WTC11 (cell line): ENCODE data around the gene HIP1. TPM values are rescaled to one million over a fixed set of nuclear protein-coding genes. Genes with fewer than 3 reads are reported as not detected.

Source experiments
- ATAC-seq: fragments of 200-7000 bp; cut with Tn5 transposase; 2 replicates; pipeline ENCODE4 v1.10.0; 2021; ENCODE audit warnings: mild to moderate bottlenecking, moderate library complexity
- CTCF ChIA-PET: fragments of 300-600 bp; sonication (Branson Sonifier 250); formaldehyde crosslinking; loops from one replicate; lab custom pipeline; 2021; ENCODE audit warnings: antibody characterized with exemption; lab: Charles Lee
- POLR2A ChIA-PET: fragments of 350-600 bp; sonication (Branson Sonifier 250); formaldehyde crosslinking; loops from one replicate; lab custom pipeline; 2021; ENCODE audit warnings: antibody characterized with exemption; lab: Charles Lee
- DNase-seq: peaks from one replicate; pipeline ENCODE4 v3.0.0; 2021; ENCODE audit warnings: low spot score
- H3K27ac Mint-ChIP-seq: 2 replicates; pipeline ENCODE4 v1.8.0; 2021; ENCODE audit warnings: mixed read lengths
- H3K27me3 Mint-ChIP-seq: 2 replicates; pipeline ENCODE4 v1.8.0; 2021; ENCODE audit warnings: low read depth, mild to moderate bottlenecking, moderate library complexity, mixed read lengths
- H3K36me3 Mint-ChIP-seq: 2 replicates; pipeline ENCODE4 v1.8.0; 2021; ENCODE audit warnings: mixed read lengths
- H3K4me1 Mint-ChIP-seq: 2 replicates; pipeline ENCODE4 v1.8.0; 2022; ENCODE audit warnings: mixed read lengths
- H3K4me3 Mint-ChIP-seq: 2 replicates; pipeline ENCODE4 v1.8.0; 2021; ENCODE audit warnings: mild to moderate bottlenecking, moderate library complexity, mixed read lengths
- H3K9me3 Mint-ChIP-seq: 2 replicates; pipeline ENCODE4 v1.8.0; 2021; ENCODE audit warnings: mixed read lengths
- CREM ChIP-seq: sonication (generic); formaldehyde crosslinking; IDR thresholded peaks from 2 replicates; pipeline ENCODE4 v1.8.1; 2022; ENCODE audit warnings: mild to moderate bottlenecking, missing genetic modification reagents, moderate library complexity
- ELF4 ChIP-seq: sonication (generic); formaldehyde crosslinking; IDR thresholded peaks from 2 replicates; pipeline ENCODE4 v1.8.1; 2022; ENCODE audit warnings: low read depth, mild to moderate bottlenecking, moderate library complexity, missing genetic modification reagents
- ESRRA ChIP-seq: sonication (generic); formaldehyde crosslinking; IDR thresholded peaks from 2 replicates; pipeline ENCODE4 v1.8.1; 2022; ENCODE audit warnings: mild to moderate bottlenecking, missing genetic modification reagents, borderline replicate concordance
- JUN ChIP-seq: sonication (generic); formaldehyde crosslinking; IDR thresholded peaks from 2 replicates; pipeline ENCODE4 v1.8.0; 2023; ENCODE audit warnings: mild to moderate bottlenecking, missing genetic modification reagents
- MYBL2 ChIP-seq: sonication (generic); formaldehyde crosslinking; IDR thresholded peaks from 2 replicates; pipeline ENCODE4 v1.8.1; 2023; ENCODE audit warnings: mild to moderate bottlenecking, moderate library complexity, missing genetic modification reagents
- NR2C2 ChIP-seq: sonication (generic); formaldehyde crosslinking; IDR thresholded peaks from 2 replicates; pipeline ENCODE4 v1.8.0; 2022; ENCODE audit warnings: mild to moderate bottlenecking, missing genetic modification reagents
- OVOL2 ChIP-seq: fragments of 250-450 bp; sonication (Bioruptor Pico); IDR thresholded peaks from 2 replicates; pipeline ENCODE4 v1.9.0; 2021; ENCODE audit warnings: mild to moderate bottlenecking, borderline replicate concordance
- RELA ChIP-seq: sonication (generic); formaldehyde crosslinking; IDR thresholded peaks from 2 replicates; pipeline ENCODE4 v1.8.1; 2022; ENCODE audit warnings: missing genetic modification reagents, mild to moderate bottlenecking, borderline replicate concordance
- SMAD4 ChIP-seq: sonication (generic); formaldehyde crosslinking; IDR thresholded peaks from 2 replicates; pipeline ENCODE4 v1.8.0; 2022; ENCODE audit warnings: mild to moderate bottlenecking, missing genetic modification reagents
- TEAD1 ChIP-seq: sonication (generic); formaldehyde crosslinking; IDR thresholded peaks from 2 replicates; pipeline ENCODE4 v1.8.0; 2022; ENCODE audit warnings: mild to moderate bottlenecking, missing genetic modification reagents
- ZNF416 ChIP-seq: fragments of 250-450 bp; sonication (Bioruptor Pico); IDR thresholded peaks from 2 replicates; pipeline ENCODE4 v1.9.0; 2021; ENCODE audit warnings: mild to moderate bottlenecking, inconsistent platforms
- total RNA-seq: library from RNA; stranded (reverse); gene quantifications from 3 replicates; pipeline ENCODE4 v1.2.3, GENCODE V29; 2021
- TF ChIP-seq, protein P1 (sequence below): sonication (generic); formaldehyde crosslinking; conservative IDR thresholded peaks from 2 replicates; pipeline ENCODE4 v1.8.1; 2023; ENCODE audit warnings: mild to moderate bottlenecking, low read depth, missing genetic modification reagents, moderate library complexity
- TF ChIP-seq, protein P2 (sequence below): sonication (generic); formaldehyde crosslinking; IDR thresholded peaks from 2 replicates; pipeline ENCODE4 v1.8.1; 2022; ENCODE audit warnings: low read depth, mild to moderate bottlenecking, moderate library complexity, missing genetic modification reagents, borderline replicate concordance
- TF ChIP-seq, protein P3 (sequence below): fragments of 250-450 bp; sonication (Bioruptor Pico); IDR thresholded peaks from 2 replicates; pipeline ENCODE4 v1.9.0; 2021; ENCODE audit warnings: moderate library complexity, mild to moderate bottlenecking, inconsistent platforms, borderline replicate concordance
- TF ChIP-seq, protein P4 (sequence below): fragments of 200-600 bp; IDR thresholded peaks from 2 replicates; pipeline ENCODE4 v1.8.0; 2022; ENCODE audit warnings: antibody characterized with exemption
- TF ChIP-seq, protein P5 (sequence below): fragments of 250-450 bp; sonication (Bioruptor Pico); IDR thresholded peaks from 2 replicates; pipeline ENCODE4 v1.9.0; 2021; ENCODE audit warnings: mild to moderate bottlenecking
- TF ChIP-seq, protein P6 (sequence below): sonication (generic); formaldehyde crosslinking; IDR thresholded peaks from 2 replicates; pipeline ENCODE4 v1.8.0; 2022; ENCODE audit warnings: mild to moderate bottlenecking, missing genetic modification reagents
- TF ChIP-seq, protein P7 (sequence below): fragments of 250-450 bp; sonication (Bioruptor Pico); IDR thresholded peaks from 2 replicates; pipeline ENCODE4 v2.1.2; 2022; ENCODE audit warnings: mild to moderate bottlenecking, moderate library complexity
- TF ChIP-seq, protein P8 (sequence below): sonication (generic); formaldehyde crosslinking; IDR thresholded peaks from 2 replicates; pipeline ENCODE4 v1.8.0; 2023; ENCODE audit warnings: missing genetic modification reagents, mild to moderate bottlenecking, borderline replicate concordance

Gene HIP1
- total RNA-seq, 1 experiment from 2014 or later: 75.8 TPM

DNA sequence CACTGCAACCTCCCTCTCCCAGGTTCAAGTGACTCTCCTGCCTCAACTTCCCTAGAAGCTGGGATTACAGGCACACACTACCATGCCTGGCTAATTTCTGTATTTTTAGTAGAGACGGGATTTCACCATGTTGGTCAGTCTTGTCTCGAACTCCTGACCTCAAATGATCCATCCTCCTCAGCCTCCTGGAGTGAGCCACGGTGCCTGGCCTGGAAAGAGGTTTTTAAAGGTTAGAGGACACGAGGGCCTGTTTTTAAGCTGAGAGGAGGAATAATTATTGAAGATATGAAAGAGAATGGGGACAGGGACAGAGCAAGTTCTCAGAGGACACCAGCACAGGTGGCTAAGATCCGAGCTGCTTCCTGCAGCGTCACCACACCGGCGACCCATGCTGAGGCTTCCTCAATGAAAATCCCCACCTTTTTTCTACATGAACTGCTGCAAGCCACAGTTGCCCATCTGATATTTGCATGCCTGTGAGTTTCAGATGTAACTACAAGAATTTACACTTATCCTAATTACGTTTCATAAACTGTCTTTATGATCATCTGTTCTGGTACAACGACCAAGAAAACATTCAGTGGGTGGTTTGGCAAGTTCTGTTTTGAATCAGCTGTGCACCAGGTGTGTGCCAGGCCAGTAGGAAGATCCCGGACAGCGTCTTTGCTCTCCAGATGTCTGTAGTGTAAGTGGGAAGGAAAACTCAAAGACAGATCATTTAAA is 76.0 kb downstream of the HIP1 start:
- Mint-ChIP-seq H3K4me3 (no peak overlapping the region), H3K27ac (no peak overlapping the region), H3K9me3 (peaks cover 4% of the 10 kb centered on the region; the same call in 1 of the 2 replicates), H3K27me3 (no peaks in the 10 kb centered on the region), H3K4me1 (peaks cover 13% of the 10 kb centered on the region), H3K36me3 (no peaks in the 10 kb centered on the region)
- DNase-seq: no peak
- ATAC-seq: no peak
- ChIA-PET CTCF (interaction anchor here (1.6 kb wide), 2 partner anchors 94 to 100 kb away, joined by 4 to 5 read pairs; no protein-coding TSS in a partner anchor), POLR2A (no interaction called here)
- no peak for TF ChIP-seq CREM (CRISPR knock-in tag)
- TF ChIP-seq SMAD4 (CRISPR knock-in tag): no peak
- TF ChIP-seq, protein P1, sequence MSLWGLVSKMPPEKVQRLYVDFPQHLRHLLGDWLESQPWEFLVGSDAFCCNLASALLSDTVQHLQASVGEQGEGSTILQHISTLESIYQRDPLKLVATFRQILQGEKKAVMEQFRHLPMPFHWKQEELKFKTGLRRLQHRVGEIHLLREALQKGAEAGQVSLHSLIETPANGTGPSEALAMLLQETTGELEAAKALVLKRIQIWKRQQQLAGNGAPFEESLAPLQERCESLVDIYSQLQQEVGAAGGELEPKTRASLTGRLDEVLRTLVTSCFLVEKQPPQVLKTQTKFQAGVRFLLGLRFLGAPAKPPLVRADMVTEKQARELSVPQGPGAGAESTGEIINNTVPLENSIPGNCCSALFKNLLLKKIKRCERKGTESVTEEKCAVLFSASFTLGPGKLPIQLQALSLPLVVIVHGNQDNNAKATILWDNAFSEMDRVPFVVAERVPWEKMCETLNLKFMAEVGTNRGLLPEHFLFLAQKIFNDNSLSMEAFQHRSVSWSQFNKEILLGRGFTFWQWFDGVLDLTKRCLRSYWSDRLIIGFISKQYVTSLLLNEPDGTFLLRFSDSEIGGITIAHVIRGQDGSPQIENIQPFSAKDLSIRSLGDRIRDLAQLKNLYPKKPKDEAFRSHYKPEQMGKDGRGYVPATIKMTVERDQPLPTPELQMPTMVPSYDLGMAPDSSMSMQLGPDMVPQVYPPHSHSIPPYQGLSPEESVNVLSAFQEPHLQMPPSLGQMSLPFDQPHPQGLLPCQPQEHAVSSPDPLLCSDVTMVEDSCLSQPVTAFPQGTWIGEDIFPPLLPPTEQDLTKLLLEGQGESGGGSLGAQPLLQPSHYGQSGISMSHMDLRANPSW (CRISPR knock-in tag): no peak
- no peak for TF ChIP-seq RELA (CRISPR knock-in tag)
- TF ChIP-seq, protein P2, sequence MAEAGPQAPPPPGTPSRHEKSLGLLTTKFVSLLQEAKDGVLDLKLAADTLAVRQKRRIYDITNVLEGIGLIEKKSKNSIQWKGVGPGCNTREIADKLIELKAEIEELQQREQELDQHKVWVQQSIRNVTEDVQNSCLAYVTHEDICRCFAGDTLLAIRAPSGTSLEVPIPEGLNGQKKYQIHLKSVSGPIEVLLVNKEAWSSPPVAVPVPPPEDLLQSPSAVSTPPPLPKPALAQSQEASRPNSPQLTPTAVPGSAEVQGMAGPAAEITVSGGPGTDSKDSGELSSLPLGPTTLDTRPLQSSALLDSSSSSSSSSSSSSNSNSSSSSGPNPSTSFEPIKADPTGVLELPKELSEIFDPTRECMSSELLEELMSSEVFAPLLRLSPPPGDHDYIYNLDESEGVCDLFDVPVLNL (CRISPR knock-in tag): no peak
- TF ChIP-seq, protein P3, sequence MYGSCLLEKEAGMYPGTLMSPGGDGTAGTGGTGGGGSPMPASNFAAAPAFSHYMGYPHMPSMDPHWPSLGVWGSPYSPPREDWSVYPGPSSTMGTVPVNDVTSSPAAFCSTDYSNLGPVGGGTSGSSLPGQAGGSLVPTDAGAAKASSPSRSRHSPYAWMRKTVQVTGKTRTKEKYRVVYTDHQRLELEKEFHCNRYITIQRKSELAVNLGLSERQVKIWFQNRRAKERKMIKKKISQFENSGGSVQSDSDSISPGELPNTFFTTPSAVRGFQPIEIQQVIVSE (CRISPR knock-in tag): no peak
- TF ChIP-seq TEAD1 (CRISPR knock-in tag): no peak
- no peak for TF ChIP-seq NR2C2 (CRISPR knock-in tag)
- TF ChIP-seq, protein P4, sequence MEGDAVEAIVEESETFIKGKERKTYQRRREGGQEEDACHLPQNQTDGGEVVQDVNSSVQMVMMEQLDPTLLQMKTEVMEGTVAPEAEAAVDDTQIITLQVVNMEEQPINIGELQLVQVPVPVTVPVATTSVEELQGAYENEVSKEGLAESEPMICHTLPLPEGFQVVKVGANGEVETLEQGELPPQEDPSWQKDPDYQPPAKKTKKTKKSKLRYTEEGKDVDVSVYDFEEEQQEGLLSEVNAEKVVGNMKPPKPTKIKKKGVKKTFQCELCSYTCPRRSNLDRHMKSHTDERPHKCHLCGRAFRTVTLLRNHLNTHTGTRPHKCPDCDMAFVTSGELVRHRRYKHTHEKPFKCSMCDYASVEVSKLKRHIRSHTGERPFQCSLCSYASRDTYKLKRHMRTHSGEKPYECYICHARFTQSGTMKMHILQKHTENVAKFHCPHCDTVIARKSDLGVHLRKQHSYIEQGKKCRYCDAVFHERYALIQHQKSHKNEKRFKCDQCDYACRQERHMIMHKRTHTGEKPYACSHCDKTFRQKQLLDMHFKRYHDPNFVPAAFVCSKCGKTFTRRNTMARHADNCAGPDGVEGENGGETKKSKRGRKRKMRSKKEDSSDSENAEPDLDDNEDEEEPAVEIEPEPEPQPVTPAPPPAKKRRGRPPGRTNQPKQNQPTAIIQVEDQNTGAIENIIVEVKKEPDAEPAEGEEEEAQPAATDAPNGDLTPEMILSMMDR: no peak
- TF ChIP-seq ESRRA (CRISPR knock-in tag): no peak
- no peak for TF ChIP-seq OVOL2
- TF ChIP-seq, protein P5, sequence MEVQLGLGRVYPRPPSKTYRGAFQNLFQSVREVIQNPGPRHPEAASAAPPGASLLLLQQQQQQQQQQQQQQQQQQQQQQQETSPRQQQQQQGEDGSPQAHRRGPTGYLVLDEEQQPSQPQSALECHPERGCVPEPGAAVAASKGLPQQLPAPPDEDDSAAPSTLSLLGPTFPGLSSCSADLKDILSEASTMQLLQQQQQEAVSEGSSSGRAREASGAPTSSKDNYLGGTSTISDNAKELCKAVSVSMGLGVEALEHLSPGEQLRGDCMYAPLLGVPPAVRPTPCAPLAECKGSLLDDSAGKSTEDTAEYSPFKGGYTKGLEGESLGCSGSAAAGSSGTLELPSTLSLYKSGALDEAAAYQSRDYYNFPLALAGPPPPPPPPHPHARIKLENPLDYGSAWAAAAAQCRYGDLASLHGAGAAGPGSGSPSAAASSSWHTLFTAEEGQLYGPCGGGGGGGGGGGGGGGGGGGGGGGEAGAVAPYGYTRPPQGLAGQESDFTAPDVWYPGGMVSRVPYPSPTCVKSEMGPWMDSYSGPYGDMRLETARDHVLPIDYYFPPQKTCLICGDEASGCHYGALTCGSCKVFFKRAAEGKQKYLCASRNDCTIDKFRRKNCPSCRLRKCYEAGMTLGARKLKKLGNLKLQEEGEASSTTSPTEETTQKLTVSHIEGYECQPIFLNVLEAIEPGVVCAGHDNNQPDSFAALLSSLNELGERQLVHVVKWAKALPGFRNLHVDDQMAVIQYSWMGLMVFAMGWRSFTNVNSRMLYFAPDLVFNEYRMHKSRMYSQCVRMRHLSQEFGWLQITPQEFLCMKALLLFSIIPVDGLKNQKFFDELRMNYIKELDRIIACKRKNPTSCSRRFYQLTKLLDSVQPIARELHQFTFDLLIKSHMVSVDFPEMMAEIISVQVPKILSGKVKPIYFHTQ (CRISPR knock-in tag): no peak
- no peak for TF ChIP-seq ELF4 (CRISPR knock-in tag)
- TF ChIP-seq JUN (CRISPR knock-in tag): no peak
- TF ChIP-seq, protein P6, sequence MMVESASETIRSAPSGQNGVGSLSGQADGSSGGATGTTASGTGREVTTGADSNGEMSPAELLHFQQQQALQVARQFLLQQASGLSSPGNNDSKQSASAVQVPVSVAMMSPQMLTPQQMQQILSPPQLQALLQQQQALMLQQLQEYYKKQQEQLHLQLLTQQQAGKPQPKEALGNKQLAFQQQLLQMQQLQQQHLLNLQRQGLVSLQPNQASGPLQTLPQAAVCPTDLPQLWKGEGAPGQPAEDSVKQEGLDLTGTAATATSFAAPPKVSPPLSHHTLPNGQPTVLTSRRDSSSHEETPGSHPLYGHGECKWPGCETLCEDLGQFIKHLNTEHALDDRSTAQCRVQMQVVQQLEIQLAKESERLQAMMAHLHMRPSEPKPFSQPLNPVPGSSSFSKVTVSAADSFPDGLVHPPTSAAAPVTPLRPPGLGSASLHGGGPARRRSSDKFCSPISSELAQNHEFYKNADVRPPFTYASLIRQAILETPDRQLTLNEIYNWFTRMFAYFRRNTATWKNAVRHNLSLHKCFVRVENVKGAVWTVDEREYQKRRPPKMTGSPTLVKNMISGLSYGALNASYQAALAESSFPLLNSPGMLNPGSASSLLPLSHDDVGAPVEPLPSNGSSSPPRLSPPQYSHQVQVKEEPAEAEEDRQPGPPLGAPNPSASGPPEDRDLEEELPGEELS: no peak
- TF ChIP-seq, protein P7, sequence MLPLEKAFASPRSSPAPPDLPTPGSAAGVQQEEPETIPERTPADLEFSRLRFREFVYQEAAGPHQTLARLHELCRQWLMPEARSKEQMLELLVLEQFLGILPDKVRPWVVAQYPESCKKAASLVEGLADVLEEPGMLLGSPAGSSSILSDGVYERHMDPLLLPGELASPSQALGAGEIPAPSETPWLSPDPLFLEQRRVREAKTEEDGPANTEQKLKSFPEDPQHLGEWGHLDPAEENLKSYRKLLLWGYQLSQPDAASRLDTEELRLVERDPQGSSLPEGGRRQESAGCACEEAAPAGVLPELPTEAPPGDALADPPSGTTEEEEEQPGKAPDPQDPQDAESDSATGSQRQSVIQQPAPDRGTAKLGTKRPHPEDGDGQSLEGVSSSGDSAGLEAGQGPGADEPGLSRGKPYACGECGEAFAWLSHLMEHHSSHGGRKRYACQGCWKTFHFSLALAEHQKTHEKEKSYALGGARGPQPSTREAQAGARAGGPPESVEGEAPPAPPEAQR (CRISPR knock-in tag): no peak
- TF ChIP-seq MYBL2 (CRISPR knock-in tag): no peak
- TF ChIP-seq, protein P8, sequence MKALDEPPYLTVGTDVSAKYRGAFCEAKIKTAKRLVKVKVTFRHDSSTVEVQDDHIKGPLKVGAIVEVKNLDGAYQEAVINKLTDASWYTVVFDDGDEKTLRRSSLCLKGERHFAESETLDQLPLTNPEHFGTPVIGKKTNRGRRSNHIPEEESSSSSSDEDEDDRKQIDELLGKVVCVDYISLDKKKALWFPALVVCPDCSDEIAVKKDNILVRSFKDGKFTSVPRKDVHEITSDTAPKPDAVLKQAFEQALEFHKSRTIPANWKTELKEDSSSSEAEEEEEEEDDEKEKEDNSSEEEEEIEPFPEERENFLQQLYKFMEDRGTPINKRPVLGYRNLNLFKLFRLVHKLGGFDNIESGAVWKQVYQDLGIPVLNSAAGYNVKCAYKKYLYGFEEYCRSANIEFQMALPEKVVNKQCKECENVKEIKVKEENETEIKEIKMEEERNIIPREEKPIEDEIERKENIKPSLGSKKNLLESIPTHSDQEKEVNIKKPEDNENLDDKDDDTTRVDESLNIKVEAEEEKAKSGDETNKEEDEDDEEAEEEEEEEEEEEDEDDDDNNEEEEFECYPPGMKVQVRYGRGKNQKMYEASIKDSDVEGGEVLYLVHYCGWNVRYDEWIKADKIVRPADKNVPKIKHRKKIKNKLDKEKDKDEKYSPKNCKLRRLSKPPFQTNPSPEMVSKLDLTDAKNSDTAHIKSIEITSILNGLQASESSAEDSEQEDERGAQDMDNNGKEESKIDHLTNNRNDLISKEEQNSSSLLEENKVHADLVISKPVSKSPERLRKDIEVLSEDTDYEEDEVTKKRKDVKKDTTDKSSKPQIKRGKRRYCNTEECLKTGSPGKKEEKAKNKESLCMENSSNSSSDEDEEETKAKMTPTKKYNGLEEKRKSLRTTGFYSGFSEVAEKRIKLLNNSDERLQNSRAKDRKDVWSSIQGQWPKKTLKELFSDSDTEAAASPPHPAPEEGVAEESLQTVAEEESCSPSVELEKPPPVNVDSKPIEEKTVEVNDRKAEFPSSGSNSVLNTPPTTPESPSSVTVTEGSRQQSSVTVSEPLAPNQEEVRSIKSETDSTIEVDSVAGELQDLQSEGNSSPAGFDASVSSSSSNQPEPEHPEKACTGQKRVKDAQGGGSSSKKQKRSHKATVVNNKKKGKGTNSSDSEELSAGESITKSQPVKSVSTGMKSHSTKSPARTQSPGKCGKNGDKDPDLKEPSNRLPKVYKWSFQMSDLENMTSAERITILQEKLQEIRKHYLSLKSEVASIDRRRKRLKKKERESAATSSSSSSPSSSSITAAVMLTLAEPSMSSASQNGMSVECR: no peak
- no peak for TF ChIP-seq ZNF416 (CRISPR knock-in tag)
